GM18951 (cell line): ENCODE results near the gene PLEKHG2.

Experiments
- POLR2A ChIP-seq: IDR thresholded peaks from 4 replicates; pipeline ENCODE4 v1.6.1; 2011; ENCODE audit warnings: mild to moderate bottlenecking; ENCODE audit not compliant: insufficient read length, insufficient read depth; ENCODE audit errors: extremely low read depth
- in situ Hi-C: fragments of 300-500 bp; cut with MboI; formaldehyde crosslinking; loops from one replicate; pipeline ENCODE4 v1.12.0; 2022; ENCODE audit warnings: low sequenced_read_pairs, mixed read lengths, inconsistent platforms; ENCODE audit not compliant: unreplicated experiment

PLEKHG2 gene

DNA sequence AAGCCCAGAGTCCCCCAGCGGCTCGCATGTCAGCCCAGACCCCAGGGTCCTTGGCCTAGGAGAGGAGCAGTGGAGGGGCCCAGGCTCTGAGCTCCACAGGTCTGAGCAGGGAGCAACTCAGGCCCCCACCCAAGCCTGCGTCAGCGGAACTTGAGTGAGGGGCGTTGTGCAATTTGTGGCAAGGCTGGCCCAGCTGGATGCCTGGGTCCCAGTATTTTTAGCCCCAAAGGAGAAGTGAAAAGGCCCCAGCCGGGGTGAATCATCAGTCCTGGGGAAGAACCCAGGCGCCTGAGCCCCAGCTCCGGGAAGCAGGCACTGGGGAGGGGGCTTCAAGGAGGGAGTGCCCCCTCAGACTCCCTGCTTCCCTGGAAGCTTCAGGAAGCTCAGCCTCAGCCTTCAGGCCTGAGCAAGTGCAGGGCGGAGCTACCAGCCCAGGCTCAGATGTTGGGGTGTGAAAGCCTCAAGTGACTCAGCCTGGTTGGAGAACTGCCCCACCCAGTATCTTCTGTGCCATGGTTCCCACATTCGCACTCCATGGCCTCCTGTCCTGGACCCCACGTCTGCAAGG is 14.1 kb upstream of the PLEKHG2 start:
- in situ Hi-C loops, result no loop called here
- TF ChIP-seq POLR2A, result peak; percentile 24

DNA sequence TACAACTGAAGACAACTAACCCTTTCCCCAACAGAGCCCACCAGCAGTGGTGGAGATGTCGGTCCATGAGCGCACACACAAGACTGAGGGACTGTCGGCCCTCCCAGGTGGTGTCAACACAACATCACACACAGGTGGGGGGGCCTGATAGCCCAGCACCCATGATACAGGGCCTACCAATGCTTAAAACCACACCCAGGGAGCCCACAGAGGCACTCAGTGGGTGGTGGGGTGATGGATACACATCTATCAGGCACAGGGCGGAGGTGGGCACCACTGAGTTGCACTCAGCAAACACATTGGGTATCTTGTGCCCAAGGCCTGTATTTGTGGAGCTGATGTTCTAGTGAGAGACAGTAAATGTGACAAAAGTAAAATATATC is 12.8 kb upstream of the PLEKHG2 start:
- in situ Hi-C loops, result no loop called here
- peak; percentile 20 for TF ChIP-seq POLR2A

DNA sequence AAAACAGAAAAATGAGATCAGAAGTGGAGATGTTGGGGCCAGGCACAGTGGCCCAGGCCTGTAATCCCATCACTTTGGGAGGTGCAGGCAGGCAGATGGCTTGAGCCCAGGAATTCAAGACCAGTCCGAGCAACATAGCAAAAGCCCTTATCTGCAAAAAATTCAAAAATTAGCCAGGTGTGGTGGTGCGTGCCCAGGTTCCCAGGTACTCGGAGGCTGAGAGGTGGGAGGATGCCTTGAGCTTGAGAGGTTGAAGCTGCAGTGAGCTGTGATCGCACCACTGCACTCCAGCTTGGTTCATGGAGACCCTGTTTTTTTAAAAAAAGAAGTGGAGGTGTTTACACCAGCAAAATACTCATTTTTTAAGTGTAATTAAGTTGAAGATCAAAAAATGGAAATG is 12.4 kb upstream of the PLEKHG2 start:
- in situ Hi-C loops, result no loop called here
- TF ChIP-seq POLR2A, result peak; percentile 14

DNA sequence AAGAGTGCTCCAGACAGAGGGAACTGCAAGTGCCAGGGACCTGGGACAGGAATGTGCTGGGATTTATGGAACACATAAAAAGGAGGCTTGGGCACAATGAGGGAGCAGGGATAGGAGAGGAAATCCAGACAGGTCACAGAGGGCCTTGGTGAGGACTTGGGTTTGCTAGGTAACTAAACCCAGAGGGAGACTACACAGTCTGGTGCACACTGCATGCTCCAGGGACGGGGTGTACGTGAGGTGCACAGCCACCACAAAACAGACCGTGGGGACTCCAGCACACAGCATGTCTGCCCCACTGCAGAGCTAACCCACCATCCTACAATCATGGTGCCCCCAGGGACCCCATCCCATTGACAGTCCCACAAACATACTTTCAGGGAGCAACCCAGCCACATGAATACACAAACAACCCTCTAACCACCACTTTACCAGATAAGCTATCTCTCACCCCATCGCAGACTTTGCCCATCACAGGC is 11.4 kb upstream of the PLEKHG2 start:
- in situ Hi-C loops, result no loop called here
- TF ChIP-seq POLR2A, result no peak

DNA sequence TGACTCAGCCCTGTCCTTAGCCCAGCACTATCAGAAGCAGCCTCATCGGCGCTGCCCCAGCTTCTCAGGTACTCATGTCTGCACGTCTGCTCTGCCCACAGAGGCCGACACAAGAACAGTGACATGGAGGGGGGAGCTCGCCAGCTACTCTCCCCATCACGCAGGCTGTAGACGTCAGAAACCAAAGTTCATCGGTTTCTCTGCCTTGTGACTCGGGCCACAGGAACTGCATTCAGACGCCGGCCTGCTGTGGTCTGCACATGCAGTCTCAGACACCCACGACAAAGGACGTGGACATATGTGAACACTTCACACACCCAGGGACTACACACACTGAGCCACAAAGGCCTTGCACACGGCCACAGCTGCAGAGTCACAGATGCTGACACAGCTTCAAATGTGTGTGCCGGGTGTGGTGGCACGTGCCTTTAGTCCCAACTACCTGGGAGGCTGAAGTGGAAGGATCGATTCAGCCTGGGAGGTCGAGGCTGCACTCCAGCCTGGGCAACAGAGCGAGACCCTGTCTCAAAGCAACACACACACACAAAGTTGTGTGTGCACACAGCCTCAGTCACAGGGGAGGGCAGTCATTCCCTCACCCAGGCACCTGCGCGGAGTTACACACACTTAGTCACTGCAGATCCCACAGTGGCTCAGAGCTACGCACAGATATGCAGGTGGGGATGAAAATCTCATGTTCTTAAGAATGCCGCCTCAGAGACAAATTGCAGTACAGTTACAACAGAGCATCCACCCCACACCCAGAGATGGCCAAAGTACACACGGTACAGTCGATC is 10.7 kb upstream of the PLEKHG2 start:
- peak; percentile 46 for TF ChIP-seq POLR2A
- in situ Hi-C loops, result no loop called here

DNA sequence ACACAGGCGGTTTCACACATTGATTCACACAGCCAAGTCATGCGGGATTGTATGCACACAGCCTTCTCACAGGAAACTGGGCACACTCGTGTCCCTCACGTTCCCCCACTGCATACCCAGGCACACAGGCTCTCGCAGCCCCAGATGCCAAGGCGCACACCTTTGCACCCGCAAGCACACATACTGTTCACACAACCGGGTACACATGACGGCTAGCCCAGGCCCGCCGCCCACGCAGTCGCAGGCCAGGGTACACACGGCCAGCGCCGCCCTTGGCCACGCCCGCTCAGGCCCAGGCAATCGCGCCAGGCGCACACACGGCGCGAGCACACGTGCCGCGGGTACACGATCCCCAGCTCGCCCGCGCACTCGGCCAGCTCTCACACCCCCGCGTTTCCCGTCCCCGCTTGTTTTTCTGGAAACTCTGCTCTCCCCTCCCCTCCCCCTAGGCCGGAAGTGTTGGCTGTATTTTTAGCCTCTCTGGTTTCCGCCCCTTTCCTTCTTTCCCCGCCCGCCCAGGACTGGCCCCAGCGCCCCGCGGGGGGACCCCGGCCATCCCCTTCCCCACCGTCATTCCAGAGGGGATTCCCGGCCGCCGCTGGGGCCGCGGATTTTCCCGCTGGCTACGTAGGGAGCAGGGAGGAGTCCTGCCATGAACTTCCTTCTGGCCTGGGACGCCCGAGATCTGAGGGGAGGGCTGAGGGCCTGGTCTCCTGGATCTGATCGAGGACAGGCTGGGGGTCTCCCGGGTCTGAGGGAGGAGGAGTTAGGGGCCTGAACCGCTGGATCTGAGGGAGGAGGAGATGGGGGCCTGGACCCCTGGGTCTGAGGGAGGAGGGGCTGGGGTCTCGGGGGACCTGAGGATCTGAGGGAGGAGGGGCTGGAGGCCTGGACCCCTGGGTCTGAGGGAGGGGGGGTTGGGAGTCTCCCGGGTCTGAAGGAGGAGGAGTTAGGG is 9.8 kb upstream of the PLEKHG2 start:
- peak; percentile 57 for TF ChIP-seq POLR2A
- in situ Hi-C loops, result no loop called here

DNA sequence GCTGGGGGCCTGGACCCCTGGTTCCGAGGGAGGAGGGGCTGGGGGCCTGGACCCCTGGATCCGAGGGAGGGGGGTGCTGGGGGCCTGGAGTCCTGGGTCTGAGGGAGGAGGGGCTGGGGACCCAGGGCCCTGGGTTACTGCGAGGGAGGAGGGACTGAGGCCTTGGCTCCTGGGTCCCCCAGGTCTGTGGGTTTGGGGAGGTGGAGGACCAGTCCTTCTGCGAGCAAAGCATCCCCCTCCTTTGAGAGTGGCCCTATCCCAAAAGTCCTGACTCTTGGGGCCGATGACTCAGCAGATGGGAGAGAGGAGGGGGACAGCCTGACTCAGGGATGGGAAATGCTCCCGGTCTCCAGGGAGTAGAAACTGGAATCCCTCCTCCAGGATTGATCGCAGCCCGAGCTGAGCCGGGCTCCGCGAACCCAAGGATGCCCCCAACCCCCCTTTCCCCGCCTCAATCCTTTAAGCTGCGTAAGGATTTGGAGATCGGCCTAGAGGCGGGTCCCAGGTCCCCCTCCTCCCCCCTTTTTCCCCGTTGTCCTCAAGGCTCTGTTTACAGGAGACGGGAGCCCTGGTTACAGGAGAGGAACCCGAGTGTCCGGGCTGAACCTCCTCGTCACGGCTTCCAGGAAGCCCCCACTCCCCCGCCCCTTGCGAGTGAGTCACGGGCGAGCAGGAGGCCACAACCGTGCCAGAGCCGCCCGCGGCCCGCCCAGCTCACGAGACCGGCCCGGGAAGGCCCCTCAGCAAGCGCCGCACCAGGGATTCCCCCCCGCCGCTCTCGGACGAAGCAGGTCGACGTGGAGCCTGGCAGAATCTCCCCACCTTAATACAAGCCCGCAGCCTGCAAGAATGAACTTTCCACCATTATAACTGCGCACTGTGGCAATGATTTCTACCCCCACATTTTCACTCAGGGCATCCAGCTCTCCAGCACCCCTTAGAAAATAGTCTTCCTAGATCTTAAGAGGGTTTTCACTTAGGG is 8.8 kb upstream of the PLEKHG2 start:
- in situ Hi-C loops, result no loop called here

DNA sequence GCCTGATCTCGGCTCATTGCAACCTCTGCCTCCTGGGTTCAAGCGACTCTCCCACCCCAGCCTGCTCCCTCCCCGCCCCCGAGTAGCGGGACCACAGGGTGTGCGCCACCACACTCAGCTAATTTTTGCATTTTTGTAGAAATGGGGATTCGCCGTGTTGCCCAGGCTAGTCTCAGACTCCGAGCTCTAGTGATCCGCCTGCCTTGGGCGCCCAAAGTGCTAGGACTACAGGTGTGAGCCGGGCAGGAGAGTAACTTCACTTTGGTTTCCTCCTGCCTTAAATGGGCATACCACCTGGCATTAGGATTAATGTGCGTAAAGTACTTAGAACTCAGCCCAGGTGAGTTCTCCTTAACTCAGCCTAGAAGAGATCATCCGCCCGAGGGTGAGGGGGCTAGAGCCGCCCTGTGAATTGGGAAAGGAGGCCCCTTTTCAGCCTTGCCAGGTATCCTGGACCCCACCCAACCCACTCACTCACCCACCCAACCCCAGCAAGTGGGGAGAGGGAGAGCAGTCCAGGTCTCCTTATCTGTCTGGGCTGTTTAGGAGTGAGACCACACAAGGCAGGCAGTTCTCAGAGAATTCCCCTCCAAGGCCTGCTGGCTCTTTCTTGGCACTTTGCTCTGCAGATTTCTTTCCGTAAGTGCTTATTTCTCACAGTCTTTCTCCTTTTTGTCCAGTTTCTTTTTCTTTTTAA is 7.1 kb upstream of the PLEKHG2 start:
- in situ Hi-C loops, result no loop called here
- no peak for TF ChIP-seq POLR2A

More for the DNA sequence above, 8.8 kb upstream of the PLEKHG2 start:
- TF ChIP-seq POLR2A, result peak; percentile 55

DNA sequence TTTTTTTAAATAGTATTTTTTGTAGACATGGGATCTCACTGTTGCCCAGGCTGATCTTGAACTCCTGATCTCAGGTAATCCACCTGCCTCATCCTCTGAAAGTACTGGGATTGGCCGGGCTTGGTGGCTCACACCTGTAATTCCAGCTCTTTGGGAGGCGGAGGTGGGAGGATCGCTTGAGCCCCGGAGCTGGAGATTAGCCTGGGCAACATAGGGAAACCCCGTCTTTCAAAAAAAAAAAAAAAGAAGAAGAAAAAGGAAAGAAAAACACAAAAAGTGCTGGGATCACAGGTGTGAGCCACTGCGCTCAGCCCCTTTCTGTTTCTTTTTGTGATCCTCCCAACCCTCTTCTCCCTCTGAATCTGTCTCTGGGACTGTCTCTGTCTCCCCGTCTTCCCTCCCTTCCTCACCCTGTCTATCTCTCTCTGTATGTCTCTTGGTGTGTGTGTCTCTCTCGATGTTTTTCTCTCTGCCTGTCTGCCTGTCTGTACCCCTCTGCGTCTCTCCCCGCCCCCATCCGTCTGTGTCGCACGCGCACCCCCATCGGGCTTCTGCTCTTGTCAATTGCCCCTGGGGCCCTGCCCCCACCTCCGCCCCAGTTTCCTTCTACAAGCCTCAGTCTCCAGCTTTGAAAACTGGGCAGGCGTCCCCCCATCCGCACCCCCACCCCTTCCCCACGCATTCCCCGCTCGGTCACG is 6.4 kb upstream of the PLEKHG2 start:
- TF ChIP-seq POLR2A, result no peak
- in situ Hi-C loops, result no loop called here

DNA sequence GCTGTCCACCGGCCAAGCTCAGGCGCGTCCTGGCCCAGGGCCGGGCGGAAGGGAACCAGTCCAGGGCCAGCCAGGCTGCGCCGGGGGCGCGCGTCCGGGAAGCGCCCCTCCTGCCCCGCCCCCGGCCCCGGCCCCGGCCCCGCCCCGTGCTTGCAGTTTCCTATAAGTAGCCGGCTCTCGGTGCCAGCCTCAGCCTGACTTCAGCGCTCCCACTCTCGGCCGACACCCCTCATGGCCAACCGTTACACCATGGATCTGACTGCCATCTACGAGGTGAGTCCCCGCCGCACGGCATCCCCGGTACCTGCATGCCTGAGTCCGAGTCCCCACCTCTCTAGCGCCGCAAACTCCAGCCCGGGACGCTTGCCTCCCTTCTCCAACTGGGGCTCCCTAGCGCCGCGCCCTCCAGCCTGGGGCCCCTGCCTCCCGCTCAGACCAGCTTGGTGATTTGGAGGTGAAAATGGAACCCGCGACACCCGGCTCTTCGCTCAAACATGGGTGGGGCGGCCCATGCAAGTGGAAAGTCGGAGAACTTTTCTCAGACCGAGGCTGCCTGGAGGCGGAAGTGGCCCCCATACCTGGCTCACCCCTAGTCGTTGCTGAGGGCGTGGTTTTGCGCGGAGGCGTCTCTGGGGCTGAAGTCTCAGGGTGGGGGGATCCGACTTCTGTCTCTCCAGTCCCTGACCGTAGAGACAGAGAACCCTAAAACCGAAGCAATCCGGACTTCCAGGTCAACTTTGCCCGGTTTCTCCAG is 5.6 kb upstream of the PLEKHG2 start, which contains the start of gene ZFP36:
Gene ZFP36 (plus strand): TSS at position 192 of the 754 bp plus-strand sequence. CDS start 58 bp downstream, at position 250.
- TF ChIP-seq POLR2A, result peak; percentile 100

DNA sequence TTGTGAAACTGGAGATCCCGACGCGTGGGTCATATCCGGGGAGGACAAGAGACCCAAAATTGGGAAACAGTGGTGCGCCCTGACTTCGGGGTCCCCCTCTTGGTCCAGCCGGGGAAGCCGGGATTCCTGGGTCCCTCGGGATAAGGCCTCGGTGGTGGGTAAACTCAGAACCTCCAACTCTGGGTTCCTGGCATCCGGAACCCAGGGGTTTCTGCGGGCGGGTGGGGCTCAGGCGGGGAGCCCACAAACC is 5.1 kb upstream of the PLEKHG2 start:
- no peak for TF ChIP-seq POLR2A
- in situ Hi-C loops, result no loop called here

More for the DNA sequence above, 5.6 kb upstream of the PLEKHG2 start, which contains the start of gene ZFP36:
- in situ Hi-C loops, result no loop called here
